OCI-LY7 (cell line): Measurements from ENCODE around the gene IER3.

Experiments used
- CTCF ChIP-seq: fragments of 200-600 bp; sonication (generic); conservative IDR thresholded peaks from 2 replicates; pipeline ENCODE4 v1.5.1; 2014; ENCODE audit warnings: mild to moderate bottlenecking, antibody characterized with exemption, low read length, moderate library complexity, mixed read lengths
- EZH2phosphoT487 ChIP-seq: fragments of 200-600 bp; sonication (generic); IDR thresholded peaks from 2 replicates; pipeline ENCODE4 v1.6.1; 2018; ENCODE audit warnings: low read depth, borderline replicate concordance, mild to moderate bottlenecking, mixed run types, antibody characterized with exemption, low read length, moderate library complexity, mixed read lengths

GRCh38 chr6:30711758-30712380 lies 32.5 kb downstream of the IER3 start:
- no peak for TF ChIP-seq CTCF
- TF ChIP-seq EZH2phosphoT487, result no peak
